GM19455 (cell line): ENCODE measurements around the gene ZNF611.
"Not testable (repeated sequence)": the region's sequence is repeated elsewhere in the genome, so short reads cannot be mapped to it uniquely, and the experiment has no call there.

Experiments used
- ATAC-seq: cut with Tn5 transposase; IDR thresholded peaks from one replicate; pipeline ENCODE4 v1.9.1; 2021; ENCODE audit not compliant: unreplicated experiment

The ZNF611 gene

GRCh38 chr19:52734893-52735661 lies at the start of gene ZNF611:
Gene ZNF611 (minus strand): TSS chr19:52735044. CDS start chr19:52715894, 19,150 bp downstream.
- peak; percentile 80 for ATAC-seq

DNA sequence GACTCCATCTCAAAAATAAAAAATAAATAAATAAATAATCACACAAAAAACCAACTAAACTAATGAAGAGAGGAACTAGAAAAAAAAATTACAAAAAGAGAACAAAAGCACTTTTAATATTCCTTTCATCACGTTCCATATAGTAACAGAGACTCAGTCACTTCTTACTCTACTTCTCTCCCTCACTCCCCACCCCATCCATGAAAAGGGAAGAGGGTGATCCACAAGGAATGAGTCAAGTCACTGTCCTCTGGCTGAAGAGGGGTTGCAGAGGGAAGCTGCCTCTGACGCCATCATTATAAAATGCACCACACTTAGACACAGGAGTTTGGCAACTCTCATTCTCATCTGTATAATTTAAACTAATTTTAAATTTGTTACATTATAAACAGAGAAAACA lies 48.0 kb upstream of the ZNF611 start:
- ATAC-seq = not testable (repeated sequence)

- no peak for ATAC-seq
Observed at GRCh38 chr19:52778811-52779210, 44.0 kb upstream of the ZNF611 start.

- not testable (repeated sequence) for ATAC-seq
Observed at GRCh38 chr19:52756447-52756846, 21.6 kb upstream of the ZNF611 start.

DNA sequence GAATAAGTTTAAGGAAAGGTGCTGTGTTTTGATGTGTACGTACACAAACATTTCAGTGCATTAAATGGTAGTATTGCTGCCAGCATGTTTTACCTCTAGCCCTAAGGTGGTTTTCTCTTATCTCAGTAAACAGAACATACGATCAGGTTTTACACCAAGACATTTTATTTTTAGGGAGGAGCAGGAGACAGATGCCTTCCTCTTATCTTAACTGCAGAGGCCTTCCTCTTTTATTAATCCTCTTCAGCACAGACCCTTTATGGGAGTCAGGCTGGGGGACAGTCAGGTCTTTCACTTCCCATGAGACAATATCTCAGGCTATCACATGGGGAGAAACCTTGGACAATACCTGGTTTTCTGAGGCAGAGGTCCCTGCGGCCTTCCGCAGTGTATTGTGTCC lies 14.9 kb upstream of the ZNF611 start:
- ATAC-seq = no peak

DNA sequence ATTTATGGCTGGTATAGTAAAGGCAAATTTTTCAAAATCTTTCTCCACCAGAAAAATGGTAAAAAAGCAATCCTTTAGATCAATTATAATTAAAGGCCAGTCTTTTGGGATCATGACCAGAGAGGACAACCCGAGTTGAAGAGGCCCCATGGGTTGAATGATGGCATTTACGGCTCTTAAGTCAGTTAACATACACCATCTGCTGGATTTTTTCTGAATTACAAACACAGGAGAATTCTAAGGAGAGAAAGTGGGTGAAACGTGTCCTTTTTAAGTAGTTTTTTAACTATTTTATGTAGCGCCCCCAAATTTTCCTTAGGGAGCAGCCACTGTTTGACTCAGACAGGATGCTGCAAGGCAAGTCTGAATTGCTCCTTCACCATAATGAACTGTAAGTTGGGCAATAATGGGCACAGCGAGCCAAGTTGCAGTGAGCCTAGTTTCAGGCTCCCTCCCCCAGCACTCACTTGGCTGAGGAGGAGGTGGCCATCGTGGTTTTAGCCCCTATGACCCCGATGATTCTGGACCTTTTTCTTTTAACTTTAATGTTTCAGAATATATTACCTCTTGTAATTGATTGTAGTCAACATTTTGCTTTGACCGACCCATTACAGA lies 13.6 kb upstream of the ZNF611 start:
- ATAC-seq = no peak

GRCh38 chr19:52745919-52746318 lies 11.1 kb upstream of the ZNF611 start:
- not testable (repeated sequence) for ATAC-seq

DNA sequence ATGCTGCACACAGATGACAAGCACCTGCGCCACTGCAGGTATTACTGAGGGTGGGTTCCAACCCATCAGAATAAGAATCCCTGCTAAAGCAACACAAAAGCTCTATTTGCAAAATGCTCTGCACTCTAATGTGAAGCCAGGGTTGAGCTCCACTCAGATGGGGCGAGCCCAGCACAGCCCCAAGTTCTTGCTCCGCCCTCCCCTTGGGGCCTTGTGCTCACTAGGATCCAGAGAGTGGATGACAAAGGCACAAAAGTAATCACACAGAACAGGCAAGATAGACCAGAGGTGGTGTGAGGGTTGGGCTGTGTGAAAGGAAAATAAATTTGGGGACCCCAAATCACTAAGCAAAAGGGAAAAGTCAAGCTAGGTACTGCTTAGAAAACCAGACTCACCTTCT lies 8.2 kb upstream of the ZNF611 start:
- no peak for ATAC-seq

DNA sequence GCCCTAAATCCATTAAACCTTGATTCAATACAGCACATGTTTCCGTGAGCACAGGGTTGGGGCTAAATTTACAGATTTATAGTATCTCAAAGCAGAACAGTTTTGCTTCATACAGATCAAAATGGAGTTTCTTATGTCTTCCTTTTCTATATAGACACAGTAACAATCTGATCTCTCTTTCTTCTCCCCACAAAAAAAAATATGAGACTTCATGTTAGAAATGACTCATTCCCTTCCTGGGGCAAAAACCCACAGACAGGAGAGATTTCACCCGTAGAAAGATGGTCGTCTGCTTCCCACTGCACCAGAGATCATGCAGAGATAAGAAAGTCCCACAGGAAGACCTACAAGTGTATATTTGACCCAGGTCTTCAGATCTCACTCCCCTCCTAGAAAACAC lies 7.7 kb upstream of the ZNF611 start:
- no peak for ATAC-seq

GRCh38 chr19:52741951-52742485 lies 7.2 kb upstream of the ZNF611 start:
- no peak for ATAC-seq

DNA sequence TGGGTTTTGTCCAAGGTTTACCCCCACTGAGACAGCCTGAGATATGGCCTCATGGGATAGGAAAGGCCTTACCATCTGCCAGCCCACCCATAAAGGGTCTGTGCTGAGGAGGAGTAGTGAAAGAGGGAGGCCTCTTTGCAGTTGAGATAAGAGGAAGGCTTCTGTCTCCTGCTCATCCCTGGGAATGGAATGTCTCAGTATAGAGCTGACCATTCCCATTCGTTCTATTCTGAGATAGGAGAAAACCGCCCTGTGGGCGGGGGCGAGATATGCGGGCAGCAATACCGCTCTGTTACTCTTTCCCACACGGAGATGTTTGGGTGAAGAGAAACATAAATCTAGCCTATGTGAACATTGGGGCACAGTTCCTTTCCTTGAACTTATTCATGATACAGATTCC lies 6.5 kb upstream of the ZNF611 start:
- ATAC-seq = not testable (repeated sequence)

DNA sequence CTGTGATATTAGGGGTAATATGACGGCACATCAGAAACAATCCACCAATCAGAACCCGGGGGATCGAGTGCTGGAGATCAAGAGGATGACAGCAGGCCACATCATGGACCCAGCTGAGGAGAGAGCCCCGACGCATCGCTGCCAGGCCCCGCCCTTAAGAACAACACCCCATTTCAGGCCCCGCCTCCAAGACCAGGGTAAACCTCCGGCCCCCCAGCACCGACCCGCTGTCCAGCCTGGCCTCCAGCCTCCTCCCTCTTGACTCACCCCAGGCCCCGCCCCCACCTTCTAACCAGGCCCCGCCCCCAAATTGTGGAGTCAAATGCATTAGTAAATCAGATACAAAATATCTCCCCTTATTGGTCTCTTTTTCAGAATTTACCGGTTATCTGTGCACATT lies 4.7 kb upstream of the ZNF611 start:
- no peak for ATAC-seq

GRCh38 chr19:52735734-52736133 lies 890 bp upstream of the ZNF611 start:
- ATAC-seq = no peak

DNA sequence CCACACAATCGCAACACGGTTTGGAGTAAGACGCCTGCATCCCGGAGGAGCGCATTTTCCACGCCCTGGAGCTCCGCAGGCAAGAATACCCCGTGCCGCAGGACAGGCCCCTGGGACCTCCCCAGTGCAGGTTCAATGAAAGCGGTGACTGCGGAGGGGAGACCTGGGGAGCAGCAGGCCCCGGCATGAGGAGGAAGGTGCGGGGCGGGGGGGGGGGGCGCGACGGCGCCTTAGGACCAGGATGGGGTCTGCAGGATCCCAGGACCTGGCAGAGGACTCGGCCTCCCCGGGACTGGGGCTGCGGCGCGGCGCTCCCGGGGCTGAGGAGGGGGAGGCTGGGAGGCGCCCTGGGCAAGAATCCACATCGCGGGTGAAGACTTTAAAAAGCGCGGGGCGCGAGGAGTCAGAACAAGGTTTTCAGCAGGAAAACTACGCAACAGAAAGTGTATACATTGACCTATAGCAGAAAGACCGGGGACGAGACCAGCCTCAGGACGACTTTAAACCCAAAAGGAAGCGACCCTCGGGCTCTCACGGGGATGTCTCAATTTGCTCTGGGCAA lies 432 bp downstream of the ZNF611 start:
- peak; percentile 46 for ATAC-seq

DNA sequence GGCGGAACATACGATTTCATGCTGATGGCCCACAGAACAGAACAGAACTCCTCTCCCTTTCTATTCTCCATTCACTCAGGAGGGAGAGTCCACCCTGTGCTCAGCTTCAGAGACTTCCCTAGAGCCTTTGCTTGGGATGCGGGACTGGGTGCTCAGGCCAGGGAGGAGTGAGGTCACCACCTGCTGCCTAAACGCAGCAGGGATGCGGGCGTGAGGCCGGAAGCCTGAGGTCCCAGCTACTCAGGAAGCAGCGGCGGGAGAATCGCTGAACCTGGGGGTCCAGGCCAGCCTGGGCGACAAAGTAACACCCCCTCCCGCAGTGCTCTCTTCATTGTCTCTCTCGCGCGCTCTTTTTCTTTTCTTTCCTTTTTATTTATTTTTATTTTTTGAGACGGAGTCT lies 8.8 kb downstream of the ZNF611 start:
- ATAC-seq = not testable (repeated sequence)

DNA sequence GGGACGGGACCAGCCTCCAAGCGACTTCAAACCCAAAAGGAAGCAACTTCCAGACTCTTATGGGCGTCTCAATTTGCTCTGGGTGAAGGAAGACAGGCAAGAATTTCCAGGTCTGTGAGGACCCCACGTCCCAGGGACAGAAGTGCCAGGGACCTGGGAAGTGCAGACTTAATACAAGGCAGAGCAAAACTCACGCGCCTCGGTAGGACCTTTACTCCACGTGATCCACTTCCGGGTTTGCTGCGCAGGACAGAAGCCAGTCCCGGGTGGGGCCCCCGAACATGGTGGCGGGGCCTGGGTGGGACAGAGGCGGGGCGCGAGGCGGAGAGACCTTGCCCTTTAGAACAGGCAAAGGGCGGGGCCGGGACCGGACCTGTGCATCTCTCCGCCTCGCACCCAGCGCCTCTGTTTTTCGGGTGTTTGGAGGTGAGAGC lies 9.3 kb downstream of the ZNF611 start:
- no peak for ATAC-seq

DNA sequence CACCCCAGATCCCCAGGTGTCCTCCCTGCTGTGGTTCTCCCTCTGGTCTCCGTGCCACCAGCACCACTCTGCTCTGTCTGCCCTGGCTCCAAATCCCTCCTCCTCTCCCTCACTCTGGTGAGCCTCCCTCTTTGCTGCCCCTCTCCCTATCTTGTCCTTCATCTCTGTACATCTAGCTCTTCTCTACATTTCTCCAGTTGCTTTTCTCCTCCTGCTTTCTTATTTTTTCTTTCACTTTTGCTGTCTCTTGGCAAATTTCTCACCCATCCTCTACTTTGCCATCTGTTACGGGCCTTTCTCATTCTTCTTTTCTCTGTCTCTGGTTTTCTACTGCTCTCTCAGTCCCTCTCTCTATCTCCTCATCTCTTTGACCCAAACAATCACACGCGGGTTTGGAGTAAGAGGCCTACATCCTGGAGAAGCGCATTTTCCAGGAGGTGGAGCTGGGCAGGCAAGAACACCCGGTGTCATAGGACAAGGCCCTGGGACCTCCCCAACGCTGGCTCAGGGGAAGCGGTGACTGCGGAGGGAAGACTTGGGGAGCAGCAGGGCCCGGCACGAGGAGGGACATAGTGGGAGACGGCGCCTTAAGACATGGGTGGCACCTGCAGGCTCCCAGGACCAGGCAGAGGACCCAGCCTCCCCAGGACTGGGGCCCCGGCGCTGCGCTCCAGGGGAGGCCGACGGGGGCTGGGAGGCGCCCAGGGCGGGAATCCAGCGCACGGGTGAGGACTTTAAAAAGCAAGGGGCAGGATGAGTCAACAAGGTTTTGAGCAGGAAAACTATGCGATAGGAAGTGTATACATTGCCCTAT lies 9.9 kb downstream of the ZNF611 start:
- no peak for ATAC-seq

- ATAC-seq = not testable (repeated sequence)
Observed at GRCh38 chr19:52723907-52724598, 10.8 kb downstream of the ZNF611 start.

DNA sequence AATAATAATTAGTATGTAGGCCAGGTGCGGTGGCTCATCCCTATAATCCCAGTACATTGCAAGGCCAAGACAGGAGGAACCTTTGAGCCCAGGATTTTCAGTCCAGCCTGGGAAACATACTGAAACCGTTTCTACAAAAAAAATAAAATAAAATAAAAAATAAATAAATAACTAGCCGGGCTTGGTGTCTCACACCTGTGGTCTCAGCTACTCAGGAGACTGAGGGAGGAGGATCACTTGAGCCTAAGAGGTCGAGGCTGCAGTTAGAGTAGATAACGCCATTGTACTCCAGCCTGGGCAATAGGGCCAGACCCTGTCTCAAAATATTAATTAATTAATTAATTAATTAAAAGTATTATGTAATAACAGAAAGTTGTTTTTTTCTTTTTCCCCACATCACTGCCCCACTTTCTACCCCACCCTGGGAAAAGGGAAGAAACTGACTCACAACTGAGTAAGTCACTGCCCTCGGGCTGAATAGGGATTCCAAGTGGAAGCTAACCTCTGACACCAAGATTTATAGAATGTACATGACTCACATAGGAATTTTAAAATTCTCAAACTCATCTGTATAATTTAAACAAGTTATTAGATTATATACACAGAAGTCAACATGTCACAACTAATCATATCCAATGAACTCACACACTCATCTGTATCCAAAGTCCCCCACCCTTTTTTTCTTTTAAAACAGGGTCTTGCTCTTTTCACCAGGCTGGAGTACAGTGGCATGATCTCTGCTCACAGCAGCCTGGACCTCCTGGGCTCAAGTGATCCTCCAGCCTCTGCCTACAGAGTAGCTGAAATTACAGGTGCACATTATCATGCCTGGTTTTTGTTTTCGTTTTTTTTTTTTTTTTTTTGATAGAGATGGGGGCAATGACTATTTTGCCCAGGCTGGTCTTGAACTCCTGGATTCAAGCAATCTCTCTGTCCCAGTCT lies 12.5 kb downstream of the ZNF611 start:
- no peak for ATAC-seq
